Trophoblast cell (in vitro differentiated cells and primary cell): ENCODE results near the gene XRCC4.

ENCODE experiments used
- DNase-seq, 2 donors: peaks; one replicate each; pipeline ENCODE4 v3.0.0-alpha.2; 2016
- H2AFZ ChIP-seq: 2 replicates; pipeline ENCODE4 v1.6.1; 2013; ENCODE audit warnings: low read length, moderate library complexity, mild to moderate bottlenecking; ENCODE audit not compliant: insufficient read depth, poor library complexity
- H2AK5ac ChIP-seq: 2 replicates; pipeline ENCODE4 v1.6.1; 2013; ENCODE audit warnings: mild to moderate bottlenecking, low read length
- H2BK120ac ChIP-seq: 2 replicates; pipeline ENCODE4 v1.6.1; 2013; ENCODE audit warnings: low read length, mild to moderate bottlenecking, moderate library complexity; ENCODE audit not compliant: insufficient read depth, poor library complexity
- H2BK12ac ChIP-seq: 2 replicates; pipeline ENCODE4 v1.6.1; 2013; ENCODE audit warnings: mild to moderate bottlenecking, low read length, moderate library complexity
- H2BK5ac ChIP-seq: 2 replicates; pipeline ENCODE4 v1.6.1; 2013; ENCODE audit warnings: low read length, low read depth, moderate library complexity, mild to moderate bottlenecking; ENCODE audit not compliant: poor library complexity
- H3K14ac ChIP-seq: 2 replicates; pipeline ENCODE4 v1.6.1; 2013; ENCODE audit warnings: mild to moderate bottlenecking, low read length
- H3K18ac ChIP-seq: 2 replicates; pipeline ENCODE4 v1.6.1; 2013; ENCODE audit warnings: mild to moderate bottlenecking, low read length
- H3K23ac ChIP-seq: 2 replicates; pipeline ENCODE4 v1.6.1; 2013; ENCODE audit warnings: low read length
- H3K27ac ChIP-seq: 2 replicates; pipeline ENCODE4 v1.5.1; 2013; ENCODE audit warnings: low read depth, mild to moderate bottlenecking, inconsistent platforms, low read length, moderate library complexity
- H3K27me3 ChIP-seq: 2 replicates; pipeline ENCODE4 v1.6.1; 2013; ENCODE audit warnings: inconsistent platforms, mild to moderate bottlenecking, low read length, moderate library complexity; ENCODE audit not compliant: insufficient read depth
- H3K36me3 ChIP-seq, 2 experiments: 1 replicate in 1 of 2; 2 replicates in 1 of 2; pipeline ENCODE4 v1.6.1; 2013; ENCODE audit warnings: low read length in 2 of 2, mild to moderate bottlenecking in 2 of 2, moderate library complexity in 1 of 2; ENCODE audit not compliant: insufficient read depth in 2 of 2, control insufficient read depth in 1 of 2
- H3K4ac ChIP-seq: 2 replicates; pipeline ENCODE4 v1.6.1; 2013; ENCODE audit warnings: low read depth, mild to moderate bottlenecking, low read length, moderate library complexity
- H3K4me1 ChIP-seq, 2 experiments: 1 replicate in 1 of 2; 2 replicates in 1 of 2; pipeline ENCODE4 v1.6.1; 2013; ENCODE audit warnings: low read length in 2 of 2, mild to moderate bottlenecking in 2 of 2, moderate library complexity in 1 of 2; ENCODE audit not compliant: insufficient read depth in 2 of 2, control insufficient read depth in 1 of 2
- H3K4me2 ChIP-seq: 2 replicates; pipeline ENCODE4 v1.6.1; 2013; ENCODE audit warnings: inconsistent platforms, mild to moderate bottlenecking, low read length, moderate library complexity
- H3K4me3 ChIP-seq: 2 replicates; pipeline ENCODE4 v1.5.1; 2013; ENCODE audit warnings: mild to moderate bottlenecking, low read depth, low read length, inconsistent platforms
- H3K79me1 ChIP-seq: one replicate; pipeline ENCODE4 v1.6.1; 2013; ENCODE audit warnings: low read length
- H3K79me2 ChIP-seq: 2 replicates; pipeline ENCODE4 v1.6.1; 2013; ENCODE audit warnings: low read length, mild to moderate bottlenecking; ENCODE audit not compliant: control insufficient read depth, insufficient read depth, poor library complexity
- H3K9ac ChIP-seq: 2 replicates; pipeline ENCODE4 v1.6.1; 2013; ENCODE audit warnings: mild to moderate bottlenecking, low read length
- H3K9me3 ChIP-seq: 2 replicates; pipeline ENCODE4 v1.6.1; 2013; ENCODE audit warnings: low read depth, mild to moderate bottlenecking, control low read depth, inconsistent platforms, low read length; ENCODE audit not compliant: insufficient read depth
- H4K12ac ChIP-seq: 2 replicates; pipeline ENCODE4 v1.6.1; 2013; ENCODE audit warnings: low read depth, mild to moderate bottlenecking, low read length, moderate library complexity
- H4K8ac ChIP-seq: 2 replicates; pipeline ENCODE4 v1.6.1; 2013; ENCODE audit warnings: low read depth, mild to moderate bottlenecking, low read length, moderate library complexity
- H4K91ac ChIP-seq: one replicate; pipeline ENCODE4 v1.6.1; 2013; ENCODE audit warnings: low read depth, mild to moderate bottlenecking, low read length, moderate library complexity
- WGBS: extraction: QIAGEN DNeasy Blood & Tissue Kit; methylation state at CpG from one replicate; pipeline ENCODE4 v1.1.7; 2013; ENCODE audit warnings: missing lambda C conversion rate; ENCODE audit not compliant: insufficient read length, insufficient coverage; ENCODE audit errors: extremely low coverage; 5-methylcytosine and 5-hydroxymethylcytosine counted together

Gene XRCC4

GRCh38 chr5:83145241-83145640 is 67.9 kb downstream of the XRCC4 start:
- Histone ChIP-seq H3K36me3 (no peaks in the 10 kb centered on the region), H3K18ac (no peak overlapping the region), H2BK120ac (no peak overlapping the region), H2BK12ac (no peak overlapping the region), H3K4me2 (no peak overlapping the region), H2AFZ (no peak overlapping the region), H3K4me3 (no peak overlapping the region), H3K9ac (no peak overlapping the region), H3K23ac (no peak overlapping the region), H4K12ac (no peak overlapping the region), H4K8ac (no peak overlapping the region), H3K9me3 (no peaks in the 10 kb centered on the region), H2AK5ac (no peak overlapping the region), H3K4me1 (no peaks in the 10 kb centered on the region), H3K27me3 (no peaks in the 10 kb centered on the region), H3K14ac (no peak overlapping the region), H3K4ac (no peak overlapping the region), H2BK5ac (no peak overlapping the region), H3K27ac (no peak overlapping the region), H3K79me2 (no peaks in the 10 kb centered on the region), H3K79me1 (no peaks in the 10 kb centered on the region), H4K91ac (no peak overlapping the region)
- DNase-seq, result no peak

GRCh38 chr5:83145882-83146331 is 68.6 kb downstream of the XRCC4 start:
- no peak overlapping the region for H4K8ac ChIP-seq
- no peaks in the 10 kb centered on the region for H3K9me3 ChIP-seq
- no peaks in the 10 kb centered on the region for H3K36me3 ChIP-seq
- no peaks in the 10 kb centered on the region for H3K4me1 ChIP-seq
- no peak overlapping the region for H3K4me2 ChIP-seq
- H2AFZ ChIP-seq, result no peak overlapping the region
- no peak overlapping the region for H2BK5ac ChIP-seq
- H3K27ac ChIP-seq, result no peak overlapping the region
- no peak overlapping the region for H2BK12ac ChIP-seq
- H3K9ac ChIP-seq, result no peak overlapping the region
- no peaks in the 10 kb centered on the region for H3K27me3 ChIP-seq
- no peak overlapping the region for H4K12ac ChIP-seq
- H3K18ac ChIP-seq, result no peak overlapping the region
- H2AK5ac ChIP-seq, result no peak overlapping the region
- H3K79me2 ChIP-seq, result no peaks in the 10 kb centered on the region
- H2BK120ac ChIP-seq, result no peak overlapping the region
- H3K4ac ChIP-seq, result no peak overlapping the region
- H3K14ac ChIP-seq, result no peak overlapping the region
- H3K23ac ChIP-seq, result no peak overlapping the region
- H3K4me3 ChIP-seq, result no peak overlapping the region
- no peak overlapping the region for H4K91ac ChIP-seq
- no peaks in the 10 kb centered on the region for H3K79me1 ChIP-seq
- DNase-seq, result no peak

- Histone ChIP-seq H3K4me2 (no peak overlapping the region), H2BK120ac (no peak overlapping the region), H3K9ac (no peak overlapping the region), H3K79me2 (no peaks in the 10 kb centered on the region), H2BK5ac (no peak overlapping the region), H3K27ac (no peak overlapping the region), H3K9me3 (no peaks in the 10 kb centered on the region), H3K18ac (no peak overlapping the region), H3K36me3 (no peaks in the 10 kb centered on the region), H4K12ac (no peak overlapping the region), H3K27me3 (no peaks in the 10 kb centered on the region), H4K91ac (no peak overlapping the region), H2BK12ac (no peak overlapping the region), H4K8ac (no peak overlapping the region), H2AK5ac (no peak overlapping the region), H3K4me3 (no peak overlapping the region), H3K23ac (no peak overlapping the region), H3K4ac (no peak overlapping the region), H3K4me1 (no peaks in the 10 kb centered on the region), H3K14ac (no peak overlapping the region), H3K79me1 (no peaks in the 10 kb centered on the region), H2AFZ (no peak overlapping the region)
- DNase-seq, result no peak
- WGBS, result no CpG with 5 or more reads among the region's 4 CpGs
These were observed 69.1 kb downstream of the XRCC4 start for GRCh38 chr5:83146441-83146840.

- Histone ChIP-seq H2BK5ac (no peak overlapping the region), H2BK120ac (no peak overlapping the region), H3K36me3 (no peaks in the 10 kb centered on the region), H3K4me3 (no peak overlapping the region), H3K79me2 (no peaks in the 10 kb centered on the region), H4K12ac (no peak overlapping the region), H4K8ac (no peak overlapping the region), H3K9me3 (no peaks in the 10 kb centered on the region), H3K9ac (no peak overlapping the region), H2AK5ac (no peak overlapping the region), H2BK12ac (no peak overlapping the region), H3K23ac (no peak overlapping the region), H2AFZ (no peak overlapping the region), H3K27ac (no peak overlapping the region), H3K4ac (no peak overlapping the region), H4K91ac (no peak overlapping the region), H3K4me2 (no peak overlapping the region), H3K4me1 (no peaks in the 10 kb centered on the region), H3K79me1 (no peaks in the 10 kb centered on the region), H3K14ac (no peak overlapping the region), H3K27me3 (no peaks in the 10 kb centered on the region), H3K18ac (no peak overlapping the region)
- no peak for DNase-seq
- WGBS, result no CpG with 5 or more reads among the region's 4 CpGs
These were observed 70.2 kb downstream of the XRCC4 start for GRCh38 chr5:83147593-83147992.

GRCh38 chr5:83148370-83148769 is 71.0 kb downstream of the XRCC4 start:
- Histone ChIP-seq H3K4me3 (no peak overlapping the region), H3K79me1 (no peaks in the 10 kb centered on the region), H3K27ac (no peak overlapping the region), H3K14ac (no peak overlapping the region), H2AFZ (no peak overlapping the region), H3K23ac (no peak overlapping the region), H2BK120ac (no peak overlapping the region), H3K27me3 (no peaks in the 10 kb centered on the region), H2AK5ac (no peak overlapping the region), H2BK12ac (no peak overlapping the region), H4K12ac (no peak overlapping the region), H4K8ac (no peak overlapping the region), H4K91ac (no peak overlapping the region), H3K9me3 (no peaks in the 10 kb centered on the region), H2BK5ac (no peak overlapping the region), H3K79me2 (no peaks in the 10 kb centered on the region), H3K9ac (no peak overlapping the region), H3K18ac (no peak overlapping the region), H3K4me1 (no peaks in the 10 kb centered on the region), H3K4ac (no peak overlapping the region), H3K36me3 (no peaks in the 10 kb centered on the region), H3K4me2 (no peak overlapping the region)
- 100% methylated on average over 2 of the region's 3 CpGs for WGBS
- DNase-seq, result no peak
